GM18508 (cell line): ENCODE results near the gene PDE2A.

ENCODE experiments used
- ATAC-seq: cut with Tn5 transposase; IDR thresholded peaks from one replicate; pipeline ENCODE4 v1.9.1; 2021; ENCODE audit warnings: moderate number of reproducible peaks; ENCODE audit not compliant: insufficient read depth, unreplicated experiment

Gene PDE2A

DNA sequence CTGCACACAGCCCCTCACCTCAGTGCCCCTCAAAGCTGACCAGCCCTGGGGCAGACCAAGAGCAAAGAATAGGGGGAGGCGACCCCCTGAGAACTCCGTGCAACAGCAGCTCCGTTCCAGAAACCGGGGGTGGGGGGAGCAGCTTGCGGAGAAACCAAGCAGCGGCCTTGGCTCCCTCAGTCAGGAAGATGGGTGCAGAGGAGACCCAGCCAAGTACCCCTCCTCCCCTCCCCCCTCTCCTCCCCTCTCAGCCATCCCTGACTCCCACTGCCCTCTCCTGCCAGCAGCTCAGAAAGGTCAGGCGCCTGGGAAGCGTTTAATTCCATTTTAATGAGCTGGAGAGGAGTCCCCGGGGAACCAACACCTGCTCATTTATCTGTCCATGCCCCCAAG is 78.9 kb downstream of the PDE2A start:
- ATAC-seq, result no peak

DNA sequence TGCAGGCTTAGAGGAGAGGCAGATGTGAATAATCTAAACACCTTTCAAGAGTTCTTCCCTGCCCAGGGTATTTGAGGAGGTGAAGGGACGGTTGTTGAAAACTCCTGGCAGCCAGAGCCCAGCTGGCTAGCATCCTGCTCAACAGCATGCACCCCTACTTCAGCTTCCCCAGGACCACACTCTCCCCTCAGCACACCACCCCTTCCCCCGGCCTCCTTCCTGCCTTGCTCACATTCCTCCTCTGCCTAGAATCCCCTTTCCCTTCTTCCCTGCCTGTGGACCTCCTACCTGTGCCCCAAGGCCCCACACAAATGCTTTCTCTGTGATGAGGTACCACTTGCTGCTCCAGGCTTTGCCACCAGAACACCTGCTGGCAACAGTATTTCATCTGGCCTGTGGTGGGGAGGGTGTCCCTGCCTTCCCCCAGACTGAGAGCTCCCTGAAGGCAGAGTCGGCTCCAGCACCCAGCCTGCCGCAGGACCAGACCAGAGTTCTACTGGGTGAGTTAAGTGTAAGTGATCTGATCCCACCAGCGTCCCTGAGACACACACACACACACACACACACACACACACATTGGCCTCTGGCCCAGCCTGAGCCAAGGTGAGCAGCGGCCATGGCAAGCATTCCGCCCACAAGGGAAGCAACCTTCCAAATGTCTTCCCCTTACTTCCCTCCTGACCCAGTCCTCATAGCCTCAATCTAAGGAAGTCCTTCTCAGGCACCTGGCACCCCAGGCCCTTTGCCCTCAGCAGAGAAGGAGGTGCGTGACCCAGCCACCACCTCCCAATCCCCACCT is 79.5 kb downstream of the PDE2A start:
- ATAC-seq, result no peak

DNA sequence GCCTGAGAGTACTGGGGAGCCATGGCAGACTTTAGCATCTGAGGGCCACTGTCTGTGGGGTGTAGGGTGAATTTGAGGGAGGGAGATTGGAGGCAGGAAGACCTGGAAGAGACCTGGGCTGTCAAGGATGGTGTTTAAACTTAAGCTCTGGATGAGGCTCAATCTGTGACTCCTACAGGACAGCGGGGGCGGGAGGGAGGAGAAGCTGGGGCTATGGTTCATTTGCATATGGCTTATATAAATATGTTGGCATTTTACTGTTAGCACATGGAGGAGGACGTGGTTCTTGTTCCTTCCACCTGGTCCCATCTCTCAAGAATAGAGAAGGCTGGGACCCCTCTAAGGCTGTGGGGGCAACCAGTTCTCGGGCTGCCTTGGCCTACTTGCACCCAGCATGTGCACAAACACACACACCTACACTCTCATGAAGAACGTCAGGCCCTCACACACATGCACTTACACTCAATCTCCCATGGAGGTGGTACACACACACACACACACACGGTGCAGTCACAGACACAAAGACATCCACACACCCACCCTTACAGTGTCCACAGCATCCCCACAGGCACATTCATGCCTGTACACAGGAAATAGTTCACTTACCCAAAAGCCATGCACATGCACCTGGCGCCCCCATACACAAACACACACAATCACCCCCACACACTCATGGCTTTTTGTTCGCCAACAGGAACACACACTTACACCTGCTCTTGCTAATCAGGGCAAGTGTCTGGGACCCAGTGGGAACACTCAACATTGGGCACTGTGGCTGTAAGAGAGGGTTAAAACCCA is 81.3 kb downstream of the PDE2A start:
- no peak for ATAC-seq

DNA sequence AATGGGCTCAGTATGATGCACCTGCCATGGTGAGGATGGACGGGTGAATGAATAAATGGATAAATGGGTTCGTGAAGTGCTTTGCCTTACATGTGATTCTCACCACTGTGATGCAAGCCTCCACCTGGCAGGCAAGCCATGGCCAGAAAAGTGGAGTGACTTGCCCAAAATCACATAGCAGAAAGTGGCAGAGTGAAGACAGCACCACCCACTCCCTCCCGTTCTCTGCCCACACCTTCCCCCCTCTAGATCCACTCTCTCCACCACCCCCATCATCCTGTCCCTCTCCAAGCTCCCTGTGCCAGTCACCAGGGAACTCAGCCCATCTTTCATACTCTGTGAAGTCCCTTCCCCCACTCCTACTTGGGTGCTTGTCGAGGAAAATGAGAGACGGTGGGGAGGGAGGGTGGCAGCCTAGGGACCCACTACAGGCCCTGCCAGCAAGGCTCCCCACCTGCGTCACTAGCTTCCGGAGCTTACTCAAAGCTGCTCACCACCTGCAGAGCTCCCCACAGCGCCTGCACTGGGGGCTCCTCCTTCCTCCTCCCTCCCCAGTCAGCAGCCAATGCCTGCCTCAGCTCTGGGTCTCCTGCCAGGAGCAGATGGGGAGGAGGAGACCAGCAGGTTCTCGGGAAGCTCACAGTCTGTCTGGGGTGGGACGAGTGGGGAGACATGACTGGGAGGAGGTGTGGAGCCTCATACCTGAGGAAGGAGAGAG is 82.3 kb downstream of the PDE2A start:
- no peak for ATAC-seq

DNA sequence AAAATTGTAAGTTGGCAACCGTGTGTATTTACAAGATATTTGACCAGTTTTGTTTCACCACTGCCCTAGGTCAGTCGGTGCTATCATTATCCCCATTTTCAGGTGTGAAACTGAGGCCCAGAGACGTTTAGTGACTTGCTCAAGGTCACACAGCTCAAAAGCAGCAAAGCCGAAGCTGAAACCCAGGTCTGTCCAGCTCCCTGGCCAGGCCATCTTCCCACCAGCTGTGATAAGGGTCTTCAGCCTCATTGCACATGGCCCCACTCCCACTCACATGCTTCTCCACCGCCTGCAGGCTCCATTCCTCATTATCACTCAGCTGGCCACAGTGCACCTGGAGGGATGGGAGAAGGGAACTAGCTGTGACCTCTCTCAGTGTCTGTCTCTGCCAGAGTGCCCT is 83.2 kb downstream of the PDE2A start:
- ATAC-seq, result no peak

DNA sequence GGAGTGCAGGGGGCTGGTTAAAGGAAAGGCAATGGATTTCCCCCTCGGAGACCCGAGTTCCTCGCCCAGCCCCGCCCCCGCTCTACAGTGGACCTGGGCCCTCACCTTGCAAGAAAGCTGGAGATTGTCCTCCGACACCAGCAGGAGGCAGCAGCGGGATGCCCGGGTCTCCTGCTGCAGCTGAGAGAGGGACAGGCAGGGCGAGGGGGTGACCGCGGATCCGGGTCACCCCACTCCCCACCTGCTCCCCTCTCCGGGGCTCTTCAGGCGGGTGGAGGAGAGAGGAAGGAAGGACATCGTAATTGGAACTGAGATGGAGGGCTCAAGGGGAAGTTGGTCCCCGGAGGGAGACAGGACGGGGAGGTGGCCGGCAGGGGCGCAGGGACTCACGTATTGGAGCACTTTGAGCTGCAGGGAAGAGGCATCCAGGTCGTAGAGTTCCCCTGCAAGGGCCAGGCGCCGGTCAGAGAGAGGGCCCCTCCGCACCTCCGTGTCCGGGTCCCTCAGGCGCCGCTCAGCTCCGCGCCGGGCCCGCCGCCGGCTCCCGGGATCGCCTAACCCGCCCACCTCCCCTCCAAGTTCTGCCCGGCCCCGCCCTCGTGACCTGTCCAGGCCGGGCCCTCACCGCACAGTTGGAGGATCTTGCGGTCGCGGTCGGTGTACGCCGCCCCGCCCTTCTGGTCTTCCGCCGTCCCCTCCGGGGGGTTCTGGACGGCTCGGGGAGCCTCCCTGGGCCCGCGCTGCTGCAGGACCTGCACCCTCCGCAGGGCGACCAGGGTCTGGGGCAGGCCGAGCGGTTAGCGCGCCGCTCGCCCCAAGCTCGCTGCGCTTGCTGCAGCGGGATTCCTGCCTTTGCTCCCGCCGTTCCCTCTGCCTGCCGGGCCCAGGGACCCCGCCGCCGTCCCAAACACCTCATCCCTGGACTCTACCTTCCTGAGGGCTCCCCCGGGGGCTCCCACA is 84.1 kb downstream of the PDE2A start:
- no peak for ATAC-seq

DNA sequence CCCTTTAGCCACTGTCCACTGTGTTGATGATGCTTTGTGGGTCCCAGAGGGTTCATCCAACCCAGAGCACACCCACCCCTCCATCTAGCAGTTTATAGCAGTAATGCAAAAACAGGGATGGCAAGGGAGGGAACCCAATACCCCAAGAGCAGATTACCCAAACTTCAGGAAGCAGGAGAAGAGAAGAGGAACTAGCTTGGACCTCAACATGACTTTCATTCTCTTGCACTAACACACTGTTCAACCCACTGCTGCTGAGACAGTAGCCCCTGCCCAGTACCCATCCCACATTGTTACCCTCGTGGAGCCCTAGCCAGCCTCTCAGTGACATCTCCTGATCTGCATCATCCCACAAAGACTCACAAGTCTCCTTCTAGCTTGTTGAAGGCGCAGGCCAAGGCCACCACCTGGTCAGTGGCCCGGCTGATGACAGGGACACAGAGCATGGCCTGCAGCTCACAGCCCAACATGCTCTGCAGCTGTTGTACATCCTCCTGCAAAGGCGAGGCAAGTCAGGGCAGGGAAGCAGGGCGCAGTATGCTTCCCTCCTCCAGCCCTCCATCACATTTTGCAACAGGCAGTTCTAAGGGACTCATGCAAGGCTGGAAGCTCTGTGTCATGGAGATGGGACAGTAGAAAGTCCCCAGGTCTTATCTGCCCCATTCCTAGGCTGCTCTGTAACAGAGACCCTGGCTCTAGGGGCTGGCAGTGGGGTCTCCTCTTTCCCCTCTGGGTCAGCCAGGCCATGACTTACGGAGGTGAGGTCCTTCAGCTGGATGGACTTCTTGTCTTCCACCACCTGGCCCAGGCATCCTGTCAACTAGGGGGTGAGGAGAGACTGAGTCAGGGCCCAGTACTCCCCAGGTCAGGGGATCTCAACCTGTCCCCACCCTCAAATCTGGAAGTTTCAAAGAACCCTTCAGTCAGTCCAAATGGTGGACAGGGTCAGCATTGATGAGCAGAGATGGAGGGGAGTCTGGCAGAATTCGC is 85.5 kb downstream of the PDE2A start:
- no peak for ATAC-seq

DNA sequence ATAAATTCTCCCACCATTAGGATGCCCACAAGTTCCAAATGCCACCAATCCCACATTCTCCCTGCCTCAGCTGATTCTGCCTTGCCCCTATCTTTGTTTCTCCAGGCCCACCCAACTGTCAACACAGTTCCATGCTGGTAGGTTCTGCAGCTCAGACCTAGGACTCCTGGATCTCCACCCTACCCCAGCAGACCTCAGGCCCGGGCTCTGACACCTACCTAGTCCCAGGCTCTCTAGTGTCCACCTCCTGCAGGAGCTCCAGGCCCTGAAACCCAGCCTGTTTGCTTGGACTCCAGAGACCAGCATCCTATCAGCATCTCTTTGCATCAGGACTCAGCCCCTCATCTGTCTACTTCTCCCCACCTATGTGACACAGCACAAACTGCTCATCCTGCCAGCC is 86.5 kb downstream of the PDE2A start:
- ATAC-seq, result no peak

DNA sequence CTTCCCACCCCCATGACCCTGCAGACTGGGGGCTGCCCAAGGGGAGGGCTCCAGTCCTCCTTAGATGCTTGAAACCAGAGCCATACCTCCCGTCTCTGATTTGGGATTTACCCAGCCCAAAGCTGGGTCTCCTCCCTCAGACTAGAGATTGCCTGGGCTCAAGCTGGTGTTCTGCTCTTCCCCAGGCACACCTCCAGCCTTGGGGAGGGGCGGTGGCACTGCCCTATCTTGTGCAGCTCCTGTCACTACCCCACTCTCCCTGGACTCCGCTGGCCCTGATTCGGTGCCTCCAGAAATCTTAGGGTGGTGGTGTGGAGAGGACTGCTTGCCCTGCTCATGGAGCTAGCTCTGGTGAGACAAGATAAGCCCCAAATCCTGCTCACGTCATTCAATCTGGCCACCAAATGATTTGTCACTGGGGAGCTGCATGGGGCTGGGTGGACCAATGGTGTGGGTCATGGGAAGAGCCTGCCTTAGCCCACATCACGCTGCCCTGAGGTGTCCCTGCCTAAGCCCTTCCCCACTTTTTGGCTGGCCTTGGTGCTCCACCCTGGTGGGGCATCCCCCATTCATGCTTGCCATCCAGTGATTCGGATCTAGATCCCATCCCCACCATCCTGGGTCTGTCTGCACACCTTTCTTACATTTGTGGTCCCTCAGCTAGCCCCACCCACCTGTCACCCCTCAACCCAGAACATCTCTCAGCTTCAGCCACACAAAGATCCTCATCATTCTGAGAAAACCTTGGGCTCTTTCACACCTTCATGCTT is 87.7 kb downstream of the PDE2A start:
- no peak for ATAC-seq

DNA sequence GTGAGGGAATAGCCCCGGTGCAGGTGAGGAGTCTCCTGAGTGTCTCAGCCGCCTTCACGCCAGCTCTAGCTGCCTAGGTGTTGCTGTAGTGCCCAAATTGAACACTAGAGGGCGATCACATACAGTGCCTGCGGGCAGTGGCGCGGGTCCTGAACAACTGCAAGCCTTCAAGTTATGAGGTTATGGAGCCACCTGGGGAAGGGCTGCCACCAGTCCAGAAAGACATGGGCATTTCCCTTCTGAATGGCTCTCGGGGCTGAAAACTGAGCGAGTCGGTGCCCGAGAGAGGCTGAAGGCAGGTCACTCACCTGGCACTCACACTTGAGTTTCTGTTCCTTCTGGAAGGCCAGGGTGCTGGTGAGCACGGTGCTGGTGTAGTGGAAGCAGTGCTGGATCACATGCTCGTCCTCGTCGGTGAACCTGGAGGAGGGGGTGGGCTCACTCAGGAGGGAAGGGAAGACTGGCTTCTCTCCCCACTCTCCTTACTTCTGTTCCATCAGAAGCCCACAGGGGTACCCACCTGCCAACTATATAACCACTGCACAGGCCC is 88.4 kb downstream of the PDE2A start:
- no peak for ATAC-seq

DNA sequence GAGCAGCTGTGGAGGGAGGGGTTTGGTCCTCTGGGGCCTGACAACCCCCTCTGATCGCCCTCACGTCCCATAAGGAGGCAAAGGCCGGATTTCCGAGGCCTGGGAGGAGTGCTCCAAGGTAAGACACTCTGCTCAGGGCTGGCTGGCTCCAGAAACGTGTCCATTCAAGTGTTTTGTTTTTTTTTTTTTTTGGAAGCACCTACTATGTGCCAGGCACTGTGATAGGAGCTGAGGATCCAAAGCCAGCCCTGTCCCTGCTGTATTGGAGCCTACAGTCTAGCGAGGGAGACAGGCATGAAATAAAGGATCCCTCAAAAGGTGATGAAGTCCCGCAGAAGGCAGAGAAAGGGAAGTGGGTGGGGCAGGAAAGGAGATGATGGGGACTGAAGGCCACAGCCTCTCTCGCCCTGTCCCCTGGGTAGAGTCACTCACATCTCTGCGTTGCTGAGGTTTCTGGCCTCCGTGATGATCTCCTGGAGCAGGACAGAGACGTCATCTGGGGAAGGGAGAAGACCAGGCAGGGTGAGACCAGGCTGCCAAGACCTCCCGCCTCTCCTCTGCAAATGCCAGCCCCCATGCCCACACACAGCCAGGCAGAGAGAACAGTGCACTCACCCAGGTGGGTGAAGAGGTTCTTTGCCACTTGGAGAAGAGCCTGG is 89.2 kb downstream of the PDE2A start:
- ATAC-seq, result no peak

DNA sequence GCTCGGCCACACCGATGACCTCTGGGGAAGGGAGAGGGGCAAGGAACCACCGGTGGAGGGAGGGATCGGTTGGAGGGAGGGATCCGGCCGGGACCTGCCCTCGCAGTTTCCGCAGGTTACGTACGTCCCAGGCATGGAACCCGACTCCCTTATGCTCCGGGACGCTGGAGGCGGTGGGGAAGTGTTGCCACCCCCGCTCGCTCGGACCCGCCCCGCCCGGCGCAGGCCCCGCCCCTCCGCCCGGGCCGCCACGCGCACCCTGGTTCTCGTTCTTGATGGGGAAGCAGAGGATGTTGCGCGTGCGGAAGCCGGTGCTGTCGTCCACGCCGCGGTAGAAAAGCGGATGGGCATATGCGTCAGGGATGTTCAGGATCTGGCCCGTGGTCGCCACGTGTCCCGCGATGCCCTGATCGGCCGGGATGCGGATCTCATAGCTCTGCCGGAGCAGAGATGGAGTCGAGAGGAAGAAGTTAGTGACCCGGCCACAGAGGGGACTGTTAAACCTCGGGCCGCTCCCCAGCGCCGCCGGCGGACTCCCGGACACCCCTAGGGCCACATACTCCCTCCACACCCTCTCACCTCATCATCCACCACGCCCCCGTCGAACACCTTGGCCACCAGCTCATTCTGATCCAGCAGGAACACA is 89.8 kb downstream of the PDE2A start:
- ATAC-seq, result no peak

DNA sequence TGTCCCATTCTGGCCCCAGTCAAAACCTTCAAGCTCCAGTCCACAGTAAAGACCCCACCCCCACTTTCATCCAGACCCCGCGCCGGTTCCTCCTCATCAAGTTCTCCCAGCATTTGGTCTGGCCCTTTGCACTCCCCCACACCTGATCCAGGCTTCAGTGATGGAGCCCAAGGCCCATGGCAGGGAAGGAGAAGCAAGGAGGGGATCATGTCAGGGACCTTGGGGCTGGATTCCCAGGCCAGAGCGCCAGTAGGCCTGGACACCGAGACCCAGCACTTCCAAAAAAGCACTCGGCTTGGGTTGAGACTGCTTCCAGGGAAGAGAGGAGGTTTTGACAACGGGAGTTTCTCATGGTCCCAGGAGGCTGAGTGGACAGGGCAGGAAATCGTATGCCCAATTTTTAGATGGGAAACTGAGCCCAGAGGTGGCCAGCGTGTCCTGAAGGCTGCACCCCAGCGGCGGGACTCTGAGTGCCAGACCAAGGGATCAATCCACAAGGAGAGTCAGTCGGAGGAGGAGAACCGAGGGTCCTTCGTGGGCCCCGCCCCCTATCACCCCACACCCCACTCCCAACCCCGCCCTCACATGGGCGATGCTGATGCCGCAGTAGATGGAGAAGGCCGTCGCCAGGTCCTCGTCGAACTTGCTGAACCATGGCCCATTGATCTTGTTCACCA is 90.5 kb downstream of the PDE2A start:
- no peak for ATAC-seq

DNA sequence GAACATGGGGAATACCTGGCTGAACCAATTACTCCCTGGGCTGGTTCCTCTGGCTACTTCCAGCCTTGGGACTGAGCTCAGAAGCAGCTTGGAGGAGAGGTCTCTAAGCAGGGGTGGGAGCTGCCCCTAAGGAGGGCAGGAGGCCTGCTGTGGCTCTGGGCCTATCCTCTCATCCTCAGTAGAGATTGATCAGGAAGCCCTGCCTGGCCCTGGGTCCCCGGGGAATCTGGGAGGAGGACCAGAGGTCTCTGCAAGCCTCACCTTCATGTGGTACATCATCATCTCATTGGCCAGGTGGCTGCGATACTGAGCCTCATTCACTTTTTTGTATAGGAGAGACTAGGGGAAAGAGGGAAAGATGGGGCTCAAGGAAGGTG is 91.1 kb downstream of the PDE2A start:
- ATAC-seq, result no peak

DNA sequence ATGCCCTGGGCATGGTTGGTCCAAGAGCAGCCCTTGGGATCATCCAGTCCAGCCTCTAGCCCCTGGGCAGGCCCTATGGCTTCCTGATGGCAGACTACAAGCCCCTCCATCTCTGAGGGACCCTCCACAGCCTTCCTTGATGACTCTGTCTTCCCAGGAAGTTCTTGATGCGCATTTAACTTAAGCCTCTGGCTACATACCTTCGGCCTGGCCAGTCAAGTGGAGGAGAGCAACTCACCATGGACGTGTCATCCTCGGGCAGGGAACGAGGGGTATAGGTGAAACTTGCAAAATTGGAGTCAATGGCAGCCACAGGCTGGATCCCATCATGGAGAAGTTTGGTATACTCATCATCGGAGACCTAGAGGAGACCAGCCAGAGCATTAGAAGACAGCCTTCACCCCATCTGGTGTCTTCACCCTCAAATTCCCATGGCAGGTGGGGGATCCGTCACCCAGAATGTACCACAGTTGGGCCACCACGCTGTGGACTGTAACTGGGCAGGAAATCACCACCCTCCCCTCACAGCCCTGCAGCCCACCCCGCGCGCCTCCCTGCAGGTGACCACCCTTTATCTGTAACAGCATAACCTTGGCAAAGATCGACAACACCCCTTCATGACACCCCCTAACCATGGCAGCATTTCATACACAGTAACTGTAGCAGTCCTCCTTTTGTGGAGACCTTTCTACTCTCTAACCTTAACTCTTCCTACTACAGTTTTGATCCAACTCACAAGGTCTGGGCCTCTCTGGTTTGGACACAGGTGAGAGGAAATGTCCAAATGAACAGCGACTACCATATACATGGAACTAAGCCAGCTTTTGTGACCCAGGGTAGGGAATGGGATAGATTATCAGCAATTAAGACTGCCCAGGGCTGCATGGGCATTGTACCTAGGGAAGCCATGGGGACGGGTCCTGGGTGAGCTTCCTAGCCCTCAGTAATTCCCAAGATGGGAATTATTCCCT is 91.7 kb downstream of the PDE2A start:
- no peak for ATAC-seq
